GM04504 (cell line): Measurements from ENCODE around the gene MMP13.
"Not testable (repeated sequence)": the region's sequence is repeated elsewhere in the genome, so short reads cannot be mapped to it uniquely, and the experiment has no call there.

Experiments
- DNase-seq: peaks from one replicate; pipeline ENCODE4 v3.0.0-alpha.2; 2012; ENCODE audit warnings: low read depth

Gene MMP13

DNA sequence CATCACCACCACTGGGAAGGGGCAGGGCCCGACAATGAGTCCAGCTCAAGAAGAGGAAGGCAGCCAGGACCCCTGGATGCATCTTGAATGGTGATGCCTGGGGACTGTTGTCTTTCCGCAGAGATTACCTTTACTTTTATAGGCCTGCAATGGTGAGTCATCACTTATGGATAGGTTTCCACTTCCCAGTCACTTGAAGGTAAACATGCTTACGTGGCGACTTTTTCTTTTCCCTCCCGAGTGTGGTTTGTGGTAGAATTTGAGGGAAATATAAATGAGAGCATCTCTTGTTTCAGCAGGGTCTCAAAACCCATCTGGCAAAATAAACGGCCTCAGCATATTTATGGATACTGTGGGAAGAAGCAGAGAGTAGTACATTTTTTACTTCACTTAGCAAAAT, at the start of gene MMP13:
MMP13 (minus strand) TSS at position 109 of the 400 bp plus-strand sequence; CDS start at position 82, 27 bp downstream.
- DNase-seq: no peak

DNA sequence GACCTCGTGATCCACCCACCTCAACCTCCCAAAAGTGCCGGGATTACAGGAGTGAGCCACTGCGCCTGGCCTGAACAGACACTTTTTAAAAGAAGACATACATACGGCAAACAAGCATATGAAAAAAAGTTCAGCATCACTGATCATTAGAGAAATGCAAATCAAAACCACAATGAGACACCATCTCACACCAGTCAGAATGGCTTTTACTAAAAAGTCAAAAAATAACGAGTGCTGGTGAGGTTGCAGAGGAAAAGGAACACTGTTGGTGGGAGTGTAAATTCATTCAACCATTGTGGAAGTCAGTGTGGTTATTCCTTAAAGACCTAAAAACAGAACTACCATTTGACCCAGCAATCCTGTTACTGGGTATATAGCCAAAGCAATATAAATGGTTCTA, 48.7 kb upstream of the MMP13 start:
- DNase-seq: not testable (repeated sequence)

DNA sequence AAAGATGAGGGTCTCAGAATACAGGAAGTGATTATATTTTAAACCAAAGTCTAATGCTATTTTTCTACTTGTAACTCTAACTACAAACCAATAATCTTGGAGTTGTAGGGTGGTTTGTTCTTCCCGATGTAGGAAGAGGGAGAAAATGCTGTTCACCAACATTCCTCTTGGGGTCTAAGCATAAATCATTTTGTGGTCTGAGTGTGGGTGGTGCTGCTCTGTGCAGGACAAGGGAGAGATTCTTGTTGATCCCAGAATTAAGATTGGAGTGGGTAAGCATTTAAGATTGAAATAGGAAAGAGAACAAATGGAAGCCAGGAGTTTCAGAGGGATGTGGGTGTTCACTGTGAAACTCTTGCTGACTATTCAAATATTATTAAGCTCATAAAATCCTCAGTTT, 38.6 kb upstream of the MMP13 start:
- no peak for DNase-seq

DNA sequence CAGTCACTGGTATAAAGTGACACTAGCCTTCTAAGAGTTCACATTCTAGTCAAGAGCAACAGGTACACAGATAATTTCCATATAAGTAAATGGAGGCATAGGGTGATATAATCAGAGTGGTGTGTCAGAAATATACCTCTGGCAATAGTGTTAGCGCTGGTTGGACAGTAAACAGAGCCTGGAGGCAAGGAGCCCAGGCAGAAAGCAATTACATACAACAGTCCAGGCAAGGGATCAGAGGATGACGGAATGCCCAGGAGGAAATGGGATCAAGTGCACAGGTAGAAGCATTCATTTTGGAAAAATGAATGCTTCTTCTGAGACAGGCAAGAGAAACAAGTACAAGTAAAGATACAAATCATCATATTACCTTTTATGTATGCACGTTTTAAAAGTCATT, 36.2 kb upstream of the MMP13 start:
- DNase-seq: no peak

DNA sequence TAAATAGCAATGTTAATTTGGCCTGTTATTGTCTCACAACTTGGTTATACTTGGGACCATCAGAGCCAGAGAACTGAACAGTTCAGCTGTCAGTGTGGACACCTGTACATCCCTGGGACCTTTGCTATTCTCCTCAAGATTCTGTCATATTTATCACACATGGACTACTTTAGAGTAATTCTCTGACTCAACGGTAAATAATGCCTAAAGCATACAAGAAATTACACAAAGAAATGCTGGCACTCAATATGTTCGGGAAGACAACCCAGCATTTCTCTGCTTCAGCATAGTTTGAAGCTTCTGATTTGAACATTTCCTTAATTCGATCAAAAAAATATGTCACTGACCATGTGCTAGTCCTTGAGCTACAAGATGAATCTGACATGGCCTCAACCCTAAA, 34.6 kb upstream of the MMP13 start:
- DNase-seq: no peak

DNA sequence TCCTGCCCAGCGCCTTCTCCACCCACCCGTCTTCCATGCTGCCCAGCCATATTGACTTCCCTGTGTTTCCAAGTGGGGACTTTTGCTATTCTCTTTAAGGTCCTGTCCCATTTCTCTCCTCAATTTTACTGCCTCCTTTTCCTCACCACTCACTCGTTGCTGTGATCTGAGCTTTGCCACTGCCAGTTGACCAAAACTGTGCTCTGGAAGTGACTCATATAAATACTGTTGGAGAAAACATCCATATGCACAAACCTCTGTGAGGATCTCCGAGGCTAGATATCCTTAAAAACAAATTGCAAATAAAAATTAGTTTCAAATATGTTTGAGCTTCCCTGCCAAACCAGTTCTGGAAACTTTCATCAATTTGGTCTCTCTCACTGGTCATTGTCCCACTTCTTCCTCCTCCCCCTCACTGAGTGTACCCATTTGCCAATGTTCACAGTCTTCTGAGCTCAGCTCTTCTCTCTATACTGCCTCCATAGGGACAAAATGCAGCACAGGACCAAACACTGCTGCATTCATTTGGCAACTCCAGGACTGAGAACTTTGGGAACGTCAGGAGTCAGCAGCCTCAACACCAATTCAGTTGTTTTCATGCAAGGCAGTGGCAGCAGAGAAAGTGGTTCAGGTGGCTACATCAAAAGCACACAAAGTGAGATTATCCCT, 34.0 kb upstream of the MMP13 start:
- no peak for DNase-seq

DNA sequence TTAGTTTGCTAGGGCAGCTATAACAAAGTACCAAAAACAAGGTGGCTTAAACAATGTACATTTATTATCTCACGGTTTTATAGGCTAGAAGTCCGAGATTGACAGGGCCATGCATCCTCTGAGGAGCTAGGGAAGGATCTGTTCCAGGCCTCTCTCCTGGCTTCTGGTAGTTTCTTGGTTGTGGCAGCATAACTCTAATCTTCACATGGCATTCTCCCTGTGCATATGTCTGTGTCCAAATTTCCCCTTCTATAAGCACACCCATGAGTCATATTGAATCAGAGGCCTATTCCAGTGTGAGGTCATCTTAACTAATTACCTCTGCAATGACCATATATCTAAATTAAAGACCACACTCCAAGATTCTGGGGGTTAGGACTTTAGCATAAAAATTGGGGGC, 31.3 kb upstream of the MMP13 start:
- DNase-seq: no peak

DNA sequence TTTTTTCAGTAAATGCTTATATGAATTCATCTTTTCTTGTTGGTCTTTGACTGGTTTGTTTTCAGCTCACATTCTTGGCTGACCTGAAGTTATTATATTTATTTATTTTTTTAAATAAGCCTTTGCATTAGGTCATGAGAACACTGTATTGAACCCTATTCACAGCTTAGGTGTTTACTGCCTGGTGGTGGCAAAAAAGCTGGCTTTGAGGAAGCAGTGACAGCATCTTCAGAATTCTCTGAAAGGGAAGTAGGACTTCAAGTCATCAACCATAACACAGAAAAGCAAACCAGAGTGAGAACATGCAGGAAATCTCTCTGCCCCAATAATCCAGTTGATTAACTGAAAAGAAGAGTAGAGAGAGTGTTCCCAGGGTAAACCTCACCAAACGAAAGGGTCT, 30.3 kb upstream of the MMP13 start:
- no peak for DNase-seq

DNA sequence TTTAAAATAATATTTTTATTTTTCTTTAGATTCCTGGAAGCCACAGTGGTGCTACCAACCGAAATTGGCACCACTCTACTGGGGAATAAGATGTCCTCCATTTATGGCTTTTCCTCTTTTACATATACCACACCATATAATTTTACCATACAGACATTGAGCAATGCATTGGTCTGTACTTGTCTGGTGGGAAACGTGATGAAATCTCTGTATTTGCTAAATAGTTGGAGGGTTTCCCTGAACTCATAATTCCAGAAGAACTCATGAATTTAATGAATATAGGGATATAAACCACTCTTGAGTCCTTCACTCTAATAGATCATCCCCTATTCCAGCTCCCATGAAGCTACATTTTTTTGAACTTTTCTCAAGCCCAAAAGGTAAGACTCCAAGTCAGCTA, 28.0 kb upstream of the MMP13 start:
- no peak for DNase-seq

DNA sequence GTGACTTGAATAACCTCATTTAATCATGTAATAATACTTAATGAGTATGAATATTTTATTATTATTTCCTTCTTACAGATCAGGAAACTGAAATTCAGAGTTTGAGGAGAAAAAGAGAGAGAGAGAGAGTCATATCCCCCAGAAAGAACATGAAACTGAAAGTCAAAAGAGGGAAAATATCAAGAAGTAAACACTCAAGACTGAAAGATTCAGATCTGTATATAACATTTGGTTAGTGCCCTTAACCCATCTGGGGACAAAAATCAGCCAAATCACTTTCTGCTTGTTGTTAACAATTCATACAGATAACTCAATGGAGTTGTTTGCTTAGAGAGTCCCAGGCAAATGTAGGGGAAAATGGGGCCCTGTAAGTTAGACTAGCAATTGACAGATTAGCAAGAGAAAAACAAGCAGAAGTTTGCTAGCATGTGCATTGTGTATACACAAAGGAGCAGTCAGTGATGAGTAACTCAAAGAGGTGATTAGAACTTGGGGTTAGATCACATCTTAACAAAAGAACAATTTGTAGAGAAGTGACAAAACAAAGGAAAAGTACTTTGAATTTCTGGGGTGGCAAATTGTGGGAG, 25.9 kb upstream of the MMP13 start:
- no peak for DNase-seq

DNA sequence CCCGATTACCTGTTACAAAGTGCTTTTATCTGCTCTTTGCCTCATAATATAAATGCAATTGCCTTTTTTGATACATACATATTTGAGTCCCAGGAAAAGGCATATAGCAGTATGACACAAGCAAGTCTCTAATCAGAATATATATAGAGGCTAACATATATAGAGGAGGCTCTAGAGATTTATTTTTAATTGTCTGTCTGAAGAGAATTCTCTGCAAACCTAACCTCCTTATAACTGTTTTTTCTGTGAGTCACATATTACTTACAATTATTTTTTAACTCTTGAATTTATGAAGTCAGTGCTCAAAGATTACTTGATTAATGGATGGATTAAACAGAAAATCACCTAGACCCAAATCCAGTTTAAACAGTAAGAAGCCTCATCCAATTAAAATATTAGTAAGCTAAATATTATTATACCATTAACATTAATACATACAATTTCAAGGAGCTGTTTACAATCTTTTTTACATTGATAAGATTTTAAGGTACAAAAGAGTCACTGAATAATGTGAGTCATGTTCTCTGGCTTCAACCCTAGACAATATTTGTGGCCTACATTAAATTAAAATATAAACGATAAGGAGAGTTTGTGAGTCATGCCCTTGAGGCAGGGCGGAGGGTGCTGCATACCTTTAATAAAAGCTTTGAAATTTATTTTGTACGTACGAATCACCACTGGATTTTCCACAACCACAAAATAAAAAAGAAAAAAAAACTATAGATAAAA, 19.2 kb upstream of the MMP13 start:
- no peak for DNase-seq

DNA sequence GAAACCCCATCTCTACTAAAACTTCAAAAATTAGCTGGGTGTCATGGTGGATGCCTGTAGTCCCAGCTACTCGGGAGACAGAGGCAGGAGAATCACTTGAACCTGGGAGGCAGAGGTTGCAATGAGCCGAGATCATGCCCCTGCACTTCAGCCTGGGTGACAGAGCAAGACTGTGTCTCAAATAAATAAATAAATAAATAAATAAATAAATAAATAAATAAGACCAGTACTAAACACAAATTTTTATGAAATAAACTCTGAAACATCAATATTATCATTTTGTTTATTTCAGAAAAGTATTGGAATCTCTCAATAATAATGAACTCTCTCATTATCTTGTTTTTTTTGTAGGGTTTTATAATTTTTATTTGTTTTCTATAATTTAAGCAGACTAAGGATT, 18.2 kb upstream of the MMP13 start:
- not testable (repeated sequence) for DNase-seq

DNA sequence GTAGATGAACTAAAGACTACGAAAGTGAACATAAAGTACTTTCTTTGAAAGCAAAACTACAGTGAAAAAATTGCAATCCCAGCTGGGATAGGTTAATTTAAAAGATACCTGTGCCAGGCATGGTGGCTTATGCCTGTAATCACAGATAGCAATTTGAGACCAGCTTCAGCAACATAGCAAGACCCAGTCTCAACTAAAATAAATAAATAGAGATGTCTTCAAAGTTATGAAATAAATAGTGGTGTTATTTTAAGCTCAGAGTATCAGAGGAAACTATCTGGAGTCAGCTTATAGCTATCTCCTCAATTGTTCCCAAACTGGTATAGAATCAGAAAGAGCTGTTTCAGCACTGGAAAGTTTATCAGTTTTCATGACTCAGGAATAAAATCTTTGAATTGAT, 17.3 kb upstream of the MMP13 start:
- no peak for DNase-seq

DNA sequence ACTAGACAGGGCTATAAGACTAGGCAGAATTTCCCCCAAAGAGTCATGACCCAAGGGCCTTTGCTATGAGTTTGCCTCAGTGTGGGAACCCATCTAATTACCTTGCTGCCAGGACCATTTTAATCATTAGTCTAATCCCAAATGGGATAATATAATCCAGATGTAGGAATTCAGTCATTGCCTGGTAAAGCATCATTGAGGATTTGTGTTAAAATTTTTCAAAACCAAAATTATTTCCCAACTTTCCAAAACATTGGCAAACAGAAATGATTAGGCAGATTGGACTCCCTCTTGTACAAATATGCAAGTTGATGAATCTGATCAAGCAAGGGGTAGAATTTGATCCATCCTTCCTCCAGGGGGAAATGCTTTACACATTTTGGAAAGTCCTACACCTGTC, 16.2 kb upstream of the MMP13 start:
- DNase-seq: peak; percentile 71

DNA sequence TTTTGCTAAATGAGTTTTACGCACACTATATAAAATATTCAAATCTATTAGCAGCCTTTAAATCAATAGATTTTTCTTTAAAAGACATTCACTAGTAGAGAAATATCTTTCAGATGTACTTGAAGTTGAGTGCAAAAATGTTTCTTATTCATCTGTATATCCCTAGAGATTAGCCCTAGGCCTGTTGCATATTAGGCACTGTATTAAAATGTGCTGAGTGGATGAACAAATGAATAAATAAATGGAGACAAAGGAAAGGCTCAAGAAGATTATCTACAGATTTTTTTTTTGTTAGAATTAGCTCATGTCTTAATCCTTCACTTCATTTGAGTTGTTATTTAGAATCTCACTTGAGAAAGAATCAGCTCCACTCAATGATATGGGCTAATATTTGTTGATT, 12.0 kb upstream of the MMP13 start:
- DNase-seq: no peak

DNA sequence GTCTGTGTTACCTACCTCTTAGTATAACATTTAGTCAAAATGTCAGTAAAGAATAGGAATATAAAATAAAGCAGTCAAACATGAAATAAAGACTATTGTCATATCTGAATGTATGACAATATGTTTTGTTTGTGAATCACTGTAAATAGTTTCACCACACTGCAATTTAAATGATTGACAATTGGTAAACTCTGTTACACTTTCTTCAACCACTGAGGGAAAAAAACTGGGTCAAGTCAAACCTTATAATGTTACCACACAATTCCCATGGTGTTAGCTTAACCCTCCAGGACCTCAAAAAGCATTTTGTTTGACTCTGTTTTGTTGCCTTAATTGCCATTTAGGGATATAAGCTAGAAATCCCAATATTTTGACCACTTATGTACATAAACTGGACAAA, 10.5 kb upstream of the MMP13 start:
- DNase-seq: no peak

DNA sequence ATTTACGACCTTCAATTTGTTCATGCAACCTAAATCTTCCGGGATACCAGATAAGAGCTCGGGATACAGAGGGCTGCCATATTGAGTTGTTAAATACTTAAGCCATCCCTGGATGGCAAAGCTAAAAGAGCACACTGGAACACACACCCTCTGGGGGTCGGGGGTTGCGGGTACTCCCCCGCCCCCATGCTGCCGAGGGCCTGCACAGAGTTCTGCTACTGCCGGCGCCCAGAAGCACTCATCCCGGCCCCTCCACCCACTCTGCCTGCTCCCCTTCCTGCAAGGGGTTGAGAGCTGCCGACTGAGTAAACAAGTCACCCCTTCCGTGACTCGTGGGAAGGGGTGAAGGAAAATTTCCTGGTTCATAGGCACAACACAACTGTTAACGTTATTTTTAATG, 9.3 kb upstream of the MMP13 start:
- no peak for DNase-seq

DNA sequence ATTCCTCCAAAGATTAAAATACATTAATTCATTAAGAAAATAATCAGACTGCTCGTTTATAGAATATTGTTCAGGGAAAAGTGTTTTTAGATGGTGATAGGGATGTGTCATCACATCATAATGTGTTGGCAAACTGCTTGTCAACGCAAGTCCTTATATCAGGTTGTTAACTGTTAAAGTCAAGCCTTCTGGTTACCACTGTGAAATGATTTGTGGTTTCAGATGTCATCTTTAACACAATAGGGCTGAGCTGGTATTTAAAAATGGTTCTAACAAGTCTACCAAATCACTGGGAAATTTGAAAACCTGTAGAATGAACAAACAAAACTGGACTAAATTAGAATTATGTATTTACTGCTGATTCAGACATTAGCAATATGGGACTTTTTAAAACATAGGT, 2.4 kb upstream of the MMP13 start:
- DNase-seq: no peak

DNA sequence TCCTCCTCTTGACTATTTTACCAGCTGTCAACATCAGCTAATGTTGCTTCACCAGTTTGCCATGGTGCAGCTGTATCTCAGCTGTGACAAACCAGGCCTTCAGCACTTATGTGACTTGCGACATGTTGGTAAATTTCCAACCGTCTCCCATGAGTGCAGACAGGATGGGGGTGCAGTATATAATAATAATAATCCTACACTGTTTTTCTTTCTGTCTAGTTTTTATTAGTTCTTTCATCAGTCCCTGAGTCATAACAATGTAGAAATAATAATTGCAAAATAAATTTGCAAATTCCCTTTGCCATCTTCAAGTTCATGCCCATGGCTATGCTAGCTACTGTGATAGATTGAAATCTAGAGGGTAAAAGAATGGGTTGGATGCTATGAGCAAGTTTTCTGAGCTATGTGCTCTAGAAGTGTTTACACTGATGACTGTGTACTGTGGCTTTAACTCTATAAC, 4.9 kb downstream of the MMP13 start:
- DNase-seq: peak; percentile 40

DNA sequence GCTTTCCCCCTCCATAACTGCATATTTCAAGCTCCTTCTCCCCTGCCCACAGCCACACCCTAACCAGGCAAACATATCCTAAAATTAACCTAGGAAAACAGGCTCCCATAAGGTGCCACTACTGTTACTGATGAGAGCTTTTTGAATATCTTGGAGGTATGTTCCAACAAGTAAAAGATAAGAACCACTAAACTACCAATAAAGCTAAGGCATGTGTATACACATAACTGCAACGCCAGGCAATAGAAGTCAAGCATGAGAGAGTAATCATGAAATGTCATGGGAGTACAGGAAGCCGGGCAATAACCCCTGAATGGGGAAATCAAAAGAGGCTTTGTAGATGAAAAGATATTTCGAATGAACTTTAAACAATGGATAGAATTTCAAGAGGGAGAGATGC, 9.3 kb downstream of the MMP13 start:
- no peak for DNase-seq

DNA sequence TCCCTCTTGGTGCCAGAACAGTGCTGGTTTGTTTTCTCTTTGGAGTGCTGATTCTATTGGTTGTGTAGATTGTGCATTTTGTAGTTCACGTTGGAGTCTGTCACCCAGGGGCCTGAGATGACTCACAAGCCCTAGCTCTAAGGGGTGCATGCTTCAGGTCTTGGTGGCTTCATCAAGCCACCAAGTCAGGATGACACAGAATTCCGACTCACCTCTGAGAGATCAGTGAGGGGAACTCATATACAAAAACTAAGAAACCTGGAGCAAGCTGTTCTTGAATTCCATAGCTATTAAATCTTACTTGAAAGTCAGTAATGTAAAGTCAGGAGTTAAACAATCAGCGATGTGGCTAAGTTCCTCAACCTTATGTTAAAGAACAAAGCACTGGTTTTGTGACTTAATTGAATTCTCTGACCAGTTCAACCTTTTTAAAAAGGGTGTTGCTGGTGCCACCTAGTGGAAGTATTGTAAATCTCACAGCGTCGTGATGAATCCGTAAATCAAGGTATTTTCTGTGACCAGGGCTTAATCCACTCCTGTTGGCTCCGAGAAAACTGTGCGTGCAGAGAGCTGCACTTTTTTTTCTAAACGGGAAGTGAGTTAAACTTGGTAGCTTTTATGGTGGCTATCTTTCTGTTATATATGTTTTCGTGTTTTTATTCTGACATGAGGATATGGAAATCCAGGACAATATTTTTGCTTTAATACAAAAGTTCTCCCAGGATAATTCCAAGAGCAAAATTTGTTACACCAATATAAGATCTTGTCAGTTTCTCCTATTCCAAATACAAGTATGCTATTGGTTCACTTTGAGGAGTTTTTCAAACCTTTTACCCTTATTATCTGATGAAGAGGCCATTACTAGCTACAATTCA, 14.6 kb downstream of the MMP13 start:
- peak; percentile 45 for DNase-seq

DNA sequence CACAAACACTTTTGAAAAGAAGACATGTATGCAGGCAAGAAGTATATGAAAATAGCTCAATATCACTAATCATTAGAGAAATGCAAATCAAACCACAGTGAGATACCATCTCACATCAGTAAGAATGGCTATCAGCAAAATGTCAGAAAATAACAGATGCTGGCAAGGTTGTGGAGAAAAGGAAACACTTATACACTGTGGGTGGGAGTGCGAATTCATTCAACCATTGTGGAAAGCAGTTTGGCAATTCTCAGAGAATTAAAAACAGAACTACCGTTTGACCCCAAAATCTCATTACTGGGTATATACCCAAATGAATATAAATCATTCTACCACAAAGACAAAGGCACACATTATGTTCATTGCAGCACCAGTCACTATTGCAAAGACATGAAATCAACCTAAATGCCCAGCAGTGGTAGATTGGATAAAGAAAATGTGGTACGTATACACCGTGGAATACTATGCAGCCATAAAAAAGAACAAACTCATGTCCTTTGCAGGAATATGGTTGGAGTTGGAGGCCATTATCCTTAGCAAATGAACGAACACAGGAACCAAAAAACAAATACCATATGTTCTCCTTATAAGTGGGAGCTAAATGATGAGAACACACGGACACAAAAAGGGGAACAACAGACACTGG, 18.5 kb downstream of the MMP13 start:
- no peak for DNase-seq
